ENCODE measurements around the gene USP8. TPM values are rescaled to one million over a fixed set of nuclear protein-coding genes. Genes with fewer than 3 reads are reported as not detected.
"Not testable (repeated sequence)": the region's sequence is repeated elsewhere in the genome, so short reads cannot be mapped to it uniquely, and the experiment has no call there.

The USP8 gene
- total and polyA plus RNA-seq, 10 of the 15 experiments (the other 5 are each of a cell fraction or from before 2014, with no cell fraction given) = 25.2 to 51.7 (median 36.1) TPM

DNA sequence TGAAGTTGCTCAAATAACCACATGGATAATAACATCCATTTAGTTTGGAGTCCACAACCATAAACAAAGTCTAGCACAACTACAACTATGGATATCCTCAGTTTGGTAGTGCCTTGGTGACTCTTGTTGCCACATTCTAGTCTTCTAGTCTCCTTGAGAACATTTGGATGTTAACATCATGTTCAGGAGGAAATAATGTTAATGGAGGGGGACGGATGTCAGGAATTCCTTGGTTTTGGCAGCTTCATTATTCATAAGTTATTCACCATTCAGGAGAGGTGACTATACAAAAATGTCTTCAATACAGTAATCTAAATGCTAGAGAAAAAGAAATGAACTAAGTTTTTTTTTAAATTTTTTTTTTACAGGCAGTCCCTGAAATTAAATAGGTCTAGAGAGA lies 42.8 kb upstream of the USP8 start:
- Histone ChIP-seq H4K20me1 (ENCODE audit: control insufficient read depth, insufficient read depth) (no peaks in the 10 kb centered on the region), H3K36me3 (ENCODE audit: control insufficient read depth in 2 of 2, insufficient read depth in 2 of 2, low read length in 1 of 2) (no peaks in the 10 kb centered on the region), H3K9me3 (replicated peaks; ENCODE audit: control insufficient read depth, insufficient read depth, low read length) (no peaks in the 10 kb centered on the region), H3K9ac (ENCODE audit: control insufficient read depth, insufficient read depth, low read length) (no peak overlapping the region), H3K27ac (ENCODE audit: control insufficient read depth, insufficient read depth) (no peak overlapping the region), H3K79me2 (ENCODE audit: control insufficient read depth, insufficient read depth, low read length) (no peaks in the 10 kb centered on the region), H3K27me3 (replicated peaks in 1 of 2; ENCODE audit: control insufficient read depth in 2 of 2, insufficient read depth in 2 of 2, low read length in 1 of 2) (no peaks in the 10 kb centered on the region), H2AFZ (ENCODE audit: control insufficient read depth, low read depth, low read length) (no peak overlapping the region), H3K4me1 (ENCODE audit: control insufficient read depth, insufficient read depth, low read length) (peaks cover 11% of the 10 kb centered on the region), H3K4me3 (no peak overlapping the region), H3K4me2 (ENCODE audit: control insufficient read depth, insufficient read depth) (no peak overlapping the region)
- ChIA-PET SMC1A (ENCODE audit: uncharacterized antibody, unreplicated experiment) (interaction anchor here (0.9 to 1.4 kb wide), 3 partner anchors 18 to 149 kb away, joined by 3 read pairs; no protein-coding TSS in a partner anchor), RAD21 (ENCODE audit: unreplicated experiment) (no interaction called here), POLR2A (no interaction called here), CTCF (no interaction called here)
- 48% methylated on average over 1 of the region's 1 CpG for WGBS (ENCODE audit: insufficient coverage, insufficient replicate concordance, low lambda C conversion rate, missing lambda C conversion rate)
- ATAC-seq (no peak), DNase-seq (ENCODE audit: low read depth, low spot score) (no peak), FAIRE-seq (no peak)
- no peak for TF ChIP-seq CHD2 (IDR thresholded peaks at IDR 0.05; ENCODE audit: borderline replicate concordance, low read depth, low read length)
- TF ChIP-seq, protein P1, sequence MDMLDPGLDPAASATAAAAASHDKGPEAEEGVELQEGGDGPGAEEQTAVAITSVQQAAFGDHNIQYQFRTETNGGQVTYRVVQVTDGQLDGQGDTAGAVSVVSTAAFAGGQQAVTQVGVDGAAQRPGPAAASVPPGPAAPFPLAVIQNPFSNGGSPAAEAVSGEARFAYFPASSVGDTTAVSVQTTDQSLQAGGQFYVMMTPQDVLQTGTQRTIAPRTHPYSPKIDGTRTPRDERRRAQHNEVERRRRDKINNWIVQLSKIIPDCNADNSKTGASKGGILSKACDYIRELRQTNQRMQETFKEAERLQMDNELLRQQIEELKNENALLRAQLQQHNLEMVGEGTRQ (IDR thresholded peaks at IDR 0.05; ENCODE audit: borderline replicate concordance, low read depth, low read length) = no peak
- TF ChIP-seq RELA (IDR thresholded peaks at IDR 0.05; ENCODE audit: borderline replicate concordance, partially characterized antibody) = no peak
- no peak for TF ChIP-seq TAF1 (IDR thresholded peaks at IDR 0.05; ENCODE audit: borderline replicate concordance, low read depth, low read length)
- TF ChIP-seq ETV6 (conservative IDR thresholded peaks at IDR 0.05 in 1 of 2, IDR thresholded peaks at IDR 0.05 in 1 of 2; ENCODE audit: borderline replicate concordance in 1 of 2, low read depth in 1 of 2) = no peak
- BruUV-seq (replicated peaks) = no TSS peak
- intact Hi-C loops (cut with micrococcal nuclease; ENCODE audit: unreplicated experiment) = no loop called here
- in situ Hi-C loops (cut with MboI) = no loop called here

- H4K20me1 ChIP-seq (ENCODE audit: control insufficient read depth, insufficient read depth); BruUV-seq (replicated peaks); H3K27ac ChIP-seq (ENCODE audit: control insufficient read depth, insufficient read depth); RAD21 ChIA-PET (ENCODE audit: unreplicated experiment); ATAC-seq; H3K36me3 ChIP-seq (ENCODE audit: control insufficient read depth in 2 of 2, insufficient read depth in 2 of 2, low read length in 1 of 2); DNase-seq (ENCODE audit: low read depth, low spot score); H3K9ac ChIP-seq (ENCODE audit: control insufficient read depth, insufficient read depth, low read length); FAIRE-seq; in situ Hi-C loops (cut with MboI); H3K4me2 ChIP-seq (ENCODE audit: control insufficient read depth, insufficient read depth); intact Hi-C loops (cut with micrococcal nuclease; ENCODE audit: unreplicated experiment); H3K27me3 ChIP-seq (replicated peaks in 1 of 2; ENCODE audit: control insufficient read depth in 2 of 2, insufficient read depth in 2 of 2, low read length in 1 of 2); H3K9me3 ChIP-seq (replicated peaks; ENCODE audit: control insufficient read depth, insufficient read depth, low read length); H3K79me2 ChIP-seq (ENCODE audit: control insufficient read depth, insufficient read depth, low read length); H3K4me1 ChIP-seq (ENCODE audit: control insufficient read depth, insufficient read depth, low read length); H2AFZ ChIP-seq (ENCODE audit: control insufficient read depth, low read depth, low read length); H3K4me3 ChIP-seq: not testable (repeated sequence)
- CTCF ChIA-PET = interaction anchor here (0.6 kb wide), 1 partner anchor 29 kb away, joined by 4 read pairs; no protein-coding TSS in a partner anchor
- WGBS (ENCODE audit: insufficient coverage, insufficient replicate concordance, low lambda C conversion rate, missing lambda C conversion rate) = 62% methylated on average over 5 of the region's 5 CpGs
- POLR2A ChIA-PET = interaction anchor here (0.7 kb wide), 1 partner anchor 1747 kb away, joined by 3 read pairs; no protein-coding TSS in a partner anchor
- SMC1A ChIA-PET (ENCODE audit: uncharacterized antibody, unreplicated experiment) = interaction anchor here (1.4 kb wide), 1 partner anchor 31 kb away, joined by 3 read pairs; no protein-coding TSS in a partner anchor
Observed at GRCh38 chr15:50382408-50382807, 41.8 kb upstream of the USP8 start.

All from GM12878 (cell line).